Measurements from ENCODE around the gene ARHGAP26.

Gene ARHGAP26

DNA sequence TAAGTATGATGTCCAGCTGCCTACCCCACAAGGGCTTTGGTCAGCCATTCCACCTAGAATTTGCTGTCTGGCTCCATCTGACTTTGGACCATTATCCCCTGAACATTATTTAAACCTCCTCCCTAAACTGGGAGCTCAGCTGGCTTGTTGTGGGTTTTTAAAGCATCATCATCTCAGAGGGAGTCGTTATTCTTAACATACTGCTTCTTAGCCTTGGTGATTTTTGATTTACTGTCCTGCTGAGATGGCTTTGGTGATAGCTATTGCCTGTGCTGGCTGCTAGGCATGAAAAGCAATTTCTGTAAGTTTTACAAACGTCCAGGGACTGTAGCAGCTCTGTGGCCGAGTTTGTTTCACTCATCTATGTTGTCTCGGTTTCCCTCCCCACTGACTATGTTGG lies 377.2 kb downstream of the ARHGAP26 start:
- no peak overlapping the region for H3K4me3 ChIP-seq (ENCODE audit: low read depth, low read length)
- TF ChIP-seq CTCF (IDR thresholded peaks at IDR 0.05; ENCODE audit: insufficient read depth, low read depth, low read length, missing control alignments): no peak
- DNase-seq (ENCODE audit: low read depth): no peak

- no peak for DNase-seq (ENCODE audit: low read depth)
- TF ChIP-seq CTCF (IDR thresholded peaks at IDR 0.05; ENCODE audit: insufficient read depth, low read depth, low read length, missing control alignments): no peak
Measured at GRCh38 chr5:143147902-143148301, 377.7 kb downstream of the ARHGAP26 start.

GRCh38 chr5:143148771-143149170 lies 378.6 kb downstream of the ARHGAP26 start:
- no peak for DNase-seq (ENCODE audit: low read depth)
- no peak overlapping the region for H3K4me3 ChIP-seq (ENCODE audit: low read depth, low read length)
- no peak for TF ChIP-seq CTCF (IDR thresholded peaks at IDR 0.05; ENCODE audit: insufficient read depth, low read depth, low read length, missing control alignments)

More at GRCh38 chr5:143147902-143148301, 377.7 kb downstream of the ARHGAP26 start:
- H3K4me3 ChIP-seq (ENCODE audit: low read depth, low read length): no peak overlapping the region

DNA sequence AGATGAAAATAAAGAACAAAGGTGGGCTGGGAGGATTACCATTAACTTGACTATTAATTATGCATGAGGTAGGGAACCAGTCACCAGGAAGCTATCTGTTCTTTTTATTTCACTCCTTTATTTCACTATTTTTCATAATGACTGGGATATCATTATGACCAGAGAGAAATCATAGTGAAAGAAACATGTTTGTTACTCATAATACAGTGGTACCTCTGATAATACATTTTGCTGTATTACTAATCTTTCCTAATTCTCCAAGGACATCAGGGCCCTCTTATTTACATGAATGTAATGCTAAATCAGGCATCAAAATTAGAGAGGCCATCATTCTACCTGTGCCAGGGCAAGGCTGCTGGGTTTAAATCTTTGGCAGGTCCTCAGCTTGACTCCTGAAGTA lies 379.6 kb downstream of the ARHGAP26 start:
- no peak for DNase-seq (ENCODE audit: low read depth)
- H3K4me3 ChIP-seq (ENCODE audit: low read depth, low read length): no peak overlapping the region
- no peak for TF ChIP-seq CTCF (IDR thresholded peaks at IDR 0.05; ENCODE audit: insufficient read depth, low read depth, low read length, missing control alignments)

GRCh38 chr5:143151056-143151700 lies 381.0 kb downstream of the ARHGAP26 start:
- no peak for DNase-seq (ENCODE audit: low read depth)
- H3K4me3 ChIP-seq (ENCODE audit: low read depth, low read length): no peak overlapping the region
- no peak for TF ChIP-seq CTCF (IDR thresholded peaks at IDR 0.05; ENCODE audit: insufficient read depth, low read depth, low read length, missing control alignments)

DNA sequence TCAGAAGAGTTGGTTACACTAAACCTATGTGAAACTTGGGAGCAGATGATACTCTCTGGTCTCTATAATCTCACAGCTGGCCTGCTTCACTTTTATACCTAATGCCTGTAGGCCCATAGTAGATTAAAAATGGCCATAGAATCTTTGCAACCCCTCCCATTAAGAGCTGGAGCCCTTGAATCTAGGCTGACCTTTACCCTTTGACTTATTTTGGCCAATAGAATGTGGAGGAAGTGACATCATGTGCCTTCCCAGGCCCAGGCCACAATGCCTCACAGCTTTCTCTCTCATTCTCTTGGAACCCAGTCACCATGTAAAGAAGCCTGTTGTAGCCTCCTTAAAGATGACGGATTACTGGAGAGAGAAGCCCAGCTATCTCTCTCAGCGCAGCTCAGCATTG lies 382.3 kb downstream of the ARHGAP26 start:
- no peak overlapping the region for H3K4me3 ChIP-seq (ENCODE audit: low read depth, low read length)
- no peak for DNase-seq (ENCODE audit: low read depth)
- TF ChIP-seq CTCF (IDR thresholded peaks at IDR 0.05; ENCODE audit: insufficient read depth, low read depth, low read length, missing control alignments): no peak
